NCI-H1105 treated with DMSO at 0.1 percent for 48 hours (cell line): ENCODE measurements around the gene IER3.

Experiments used
- DNase-seq: peaks from one replicate; lab custom pipeline; 2025; lab: John Stamatoyannopoulos, UW

IER3 gene

DNA sequence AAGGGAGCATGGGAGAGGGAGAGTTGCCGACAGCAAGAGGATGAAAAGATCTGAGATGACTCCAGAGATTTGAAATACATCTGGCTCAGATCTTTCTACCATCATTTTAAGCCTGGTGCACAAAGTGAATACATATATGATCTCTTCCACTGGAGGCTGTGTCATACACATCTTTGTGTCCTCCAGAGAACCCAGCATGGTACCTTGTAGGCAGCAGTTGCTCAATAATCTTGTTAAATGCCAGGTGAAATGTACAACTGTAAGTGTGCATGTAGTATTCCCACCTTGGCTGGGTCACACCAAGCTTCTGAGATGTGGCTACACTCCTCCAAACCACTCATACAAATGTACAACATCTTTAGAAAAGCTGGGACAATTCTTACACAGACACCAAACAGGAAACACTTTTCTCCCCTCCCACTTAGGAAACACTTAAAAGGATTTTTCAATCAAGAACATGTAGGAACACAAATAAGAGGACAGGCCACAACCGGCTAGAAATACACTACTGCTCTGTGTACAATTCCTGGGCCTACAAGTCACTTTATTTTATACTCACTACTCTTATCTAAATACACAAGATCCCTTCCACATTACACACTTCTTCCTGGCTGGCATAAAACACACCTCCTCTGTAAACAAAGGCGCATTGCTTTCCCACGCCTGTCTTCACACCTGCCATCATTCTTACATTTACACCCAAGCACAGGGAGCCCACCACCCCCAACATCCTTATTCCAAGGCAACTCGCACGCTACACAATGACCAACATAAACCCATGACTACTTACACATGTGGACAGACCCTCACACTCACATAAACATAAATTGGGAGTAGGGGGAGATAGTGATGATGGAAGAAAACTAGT is 3.8 kb upstream of the IER3 start:
- no peak for DNase-seq

DNA sequence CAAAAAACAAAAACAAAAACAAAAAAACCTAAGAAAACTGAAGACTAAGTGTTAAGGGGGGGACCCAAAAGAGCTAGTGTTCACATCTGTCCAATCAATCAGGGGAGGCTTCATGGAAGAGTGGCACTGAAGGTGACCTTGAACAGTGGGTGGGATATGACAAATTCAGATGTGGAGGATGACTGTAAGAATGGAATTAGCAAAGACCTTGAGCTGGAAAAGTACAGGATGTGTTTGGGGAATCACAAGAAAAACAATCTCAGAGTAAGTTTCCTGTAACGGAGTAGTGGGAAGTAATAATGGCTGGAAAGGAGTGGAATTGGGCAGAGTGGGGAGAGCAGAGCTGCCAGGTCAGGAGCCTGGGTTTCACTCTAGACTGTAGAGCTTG is 2.9 kb upstream of the IER3 start:
- no peak for DNase-seq

DNA sequence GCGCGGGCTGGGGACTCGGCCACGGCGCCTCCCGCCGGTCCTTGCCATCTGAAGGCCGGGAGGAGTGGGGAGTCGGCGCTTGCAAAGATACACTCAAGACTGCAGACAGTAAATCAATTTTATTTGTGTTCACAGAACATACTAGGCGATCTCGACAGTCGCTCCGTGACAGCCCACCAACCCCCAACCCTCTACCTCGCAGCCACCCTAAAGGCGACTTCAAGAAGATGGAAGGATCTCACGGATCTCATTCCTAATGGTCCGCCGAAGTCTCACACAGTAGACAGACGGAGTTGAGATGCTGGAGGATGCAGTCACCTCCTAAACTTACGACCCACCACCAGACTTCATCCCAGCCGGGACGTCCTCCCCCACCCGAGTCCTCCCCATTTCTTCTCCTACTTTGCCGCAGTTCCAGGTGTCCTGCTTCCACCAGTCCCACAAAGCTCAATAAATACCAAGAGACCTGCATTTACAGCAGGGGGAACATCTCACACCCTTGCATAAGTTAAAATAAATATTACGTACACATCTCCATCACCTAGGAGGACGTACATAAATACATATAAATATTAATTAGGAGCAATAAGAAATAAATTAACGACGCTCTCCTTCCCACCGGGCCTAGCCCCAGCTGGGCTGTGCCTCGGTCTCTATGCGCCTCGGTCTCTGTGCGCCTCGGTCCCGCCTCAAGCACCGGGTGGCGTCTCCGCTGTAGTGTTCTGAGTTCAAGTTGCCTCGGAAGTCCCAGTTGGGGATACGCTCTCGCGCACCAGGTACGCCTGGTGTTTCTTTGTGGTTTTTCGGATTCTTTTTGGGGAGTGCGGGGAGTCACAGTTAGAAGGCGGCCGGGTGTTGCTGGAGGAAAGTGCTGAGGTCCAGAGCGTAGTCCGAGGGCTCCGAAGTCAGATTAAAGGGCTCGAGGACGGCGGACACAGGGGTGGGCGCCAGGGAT is 971 bp downstream of the IER3 start:
- DNase-seq: no peak

DNA sequence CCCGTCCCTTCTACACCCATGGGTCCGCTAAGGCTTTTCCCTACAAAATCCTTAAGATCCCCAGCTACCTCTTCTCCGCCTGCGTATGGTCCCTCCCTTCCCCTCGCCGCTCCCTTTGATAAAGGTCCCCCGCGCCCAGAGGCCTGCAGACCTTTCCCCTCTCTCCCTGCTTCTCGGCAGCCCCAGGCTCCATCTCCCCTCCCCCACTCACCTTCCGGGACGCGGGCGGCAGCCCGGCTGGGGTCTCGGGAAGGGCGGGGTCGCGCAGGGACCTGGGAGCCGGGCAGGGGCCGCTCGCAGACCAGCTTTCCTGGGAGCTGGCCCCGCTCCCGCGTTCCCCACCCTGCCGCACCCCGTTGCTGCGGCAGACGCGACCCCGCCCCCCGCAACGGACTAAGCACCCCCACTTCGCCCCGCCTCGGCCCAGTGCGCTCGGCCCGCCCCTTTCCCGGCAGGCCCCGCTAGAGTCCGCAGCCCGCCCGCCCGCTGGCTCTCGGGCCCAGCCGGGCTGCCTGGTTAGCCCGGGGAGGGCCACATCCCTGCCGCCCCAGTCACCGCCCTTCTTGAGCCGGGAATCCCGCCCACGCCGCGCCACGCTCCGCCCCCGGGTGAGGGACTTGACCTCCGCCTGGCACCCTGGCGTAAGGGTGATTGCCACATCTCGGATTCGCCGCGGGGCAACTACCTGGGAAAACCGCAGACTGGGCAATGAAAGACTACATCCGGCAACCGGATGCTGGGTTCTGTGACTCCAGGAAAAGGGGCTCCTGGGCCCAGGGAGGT is 1.8 kb downstream of the IER3 start, which contains the start of gene FLOT1:
Gene FLOT1 (minus strand): TSS at position 372 of the 783 bp plus-strand sequence. CDS start 498 bp downstream, outside the sequence.
- peak; percentile 76 for DNase-seq

DNA sequence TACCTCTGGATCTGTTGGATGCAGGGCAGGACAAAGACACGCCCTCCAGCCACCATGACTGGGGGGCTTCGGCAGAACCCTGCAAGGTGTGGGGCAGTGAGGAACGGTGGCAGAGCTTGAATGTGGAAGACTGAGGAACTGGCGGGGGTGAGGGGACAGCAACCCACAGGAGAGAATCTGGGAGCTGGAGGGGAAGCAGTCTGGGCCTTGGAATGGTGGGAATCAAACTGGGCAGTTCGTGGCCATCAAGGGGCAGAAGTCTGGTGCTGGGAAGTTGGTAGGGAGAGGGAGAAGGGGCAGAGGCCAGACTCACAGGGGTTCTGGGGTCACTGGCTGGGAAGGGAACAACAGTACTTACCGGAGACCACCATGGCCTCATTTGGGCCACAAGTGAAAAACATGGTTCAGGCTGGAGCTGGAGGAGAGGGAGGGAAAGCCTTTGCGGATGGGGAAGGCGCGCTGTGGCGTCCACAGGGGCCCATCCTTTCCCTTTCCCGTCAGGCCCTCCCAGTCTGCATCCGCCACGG is 2.5 kb downstream of the IER3 start:
- DNase-seq: no peak

DNA sequence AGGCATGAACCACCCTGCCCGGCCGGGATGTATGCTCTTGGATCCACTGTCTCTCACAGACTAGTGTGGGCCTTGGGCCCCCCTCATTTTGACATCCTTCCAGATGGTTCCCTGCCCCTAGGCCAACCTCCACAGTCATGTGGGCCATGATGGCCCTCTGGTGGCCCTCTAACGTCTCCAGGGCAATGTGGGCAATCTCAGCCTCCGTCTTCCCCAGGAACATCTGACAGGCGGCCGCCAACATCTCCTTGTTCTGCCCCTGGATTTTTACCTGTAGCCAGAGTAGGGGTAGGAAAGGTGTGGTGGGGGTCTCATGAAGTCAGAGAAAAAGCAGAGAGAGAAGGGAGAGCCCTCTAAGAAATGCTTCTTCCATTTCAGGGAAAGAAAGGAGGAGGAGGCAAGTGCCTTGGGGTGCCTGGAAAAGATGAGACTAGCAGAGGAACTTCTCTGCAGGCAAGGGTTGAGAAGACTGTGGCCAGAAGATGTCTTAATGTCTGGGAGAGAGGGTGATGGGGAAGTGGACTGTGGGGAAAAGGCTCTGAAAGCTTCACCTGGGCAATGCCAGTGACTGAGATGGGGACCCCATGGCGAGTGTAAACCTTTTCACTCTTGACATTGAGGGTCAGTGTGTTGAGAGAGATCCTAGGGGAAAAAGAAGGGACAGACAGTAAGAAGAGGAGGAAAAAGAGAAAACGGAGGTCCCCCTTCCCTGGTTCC is 3.1 kb downstream of the IER3 start:
- no peak for DNase-seq

DNA sequence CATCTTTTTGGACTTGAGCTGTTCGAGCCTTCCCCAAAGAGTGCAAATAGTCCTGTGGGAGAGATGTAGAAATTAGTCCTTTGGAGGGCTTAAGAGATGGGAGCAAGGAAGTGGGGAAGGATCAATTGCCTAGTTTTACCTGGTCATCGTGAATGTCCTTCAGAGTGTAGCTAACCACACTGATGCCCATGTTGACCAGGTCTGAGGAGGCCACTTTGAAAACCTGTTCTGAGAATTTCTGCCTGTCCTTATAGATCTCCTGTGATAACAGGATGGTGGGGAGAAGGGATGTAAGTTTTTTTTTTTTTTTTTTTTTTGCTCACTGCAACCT is 3.8 kb downstream of the IER3 start:
- DNase-seq: no peak

DNA sequence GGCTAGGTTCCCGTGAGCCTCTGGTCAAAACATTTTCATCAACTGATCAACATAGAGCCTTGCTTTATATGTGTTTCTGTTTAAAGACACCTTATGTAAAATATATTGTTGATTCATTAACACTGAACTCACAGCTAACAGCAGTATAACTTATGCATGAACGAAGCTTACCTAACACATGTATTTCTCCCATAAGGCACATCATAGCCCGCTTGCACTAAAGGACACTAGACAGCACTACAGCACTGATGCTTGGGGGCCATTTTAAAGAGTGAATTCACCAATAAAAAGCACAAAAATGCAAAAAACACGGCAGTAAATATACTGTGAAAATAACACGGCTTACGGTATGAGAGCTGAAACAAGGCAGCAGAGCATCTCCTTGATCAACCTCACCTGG is 5.8 kb downstream of the IER3 start:
- DNase-seq: no peak

DNA sequence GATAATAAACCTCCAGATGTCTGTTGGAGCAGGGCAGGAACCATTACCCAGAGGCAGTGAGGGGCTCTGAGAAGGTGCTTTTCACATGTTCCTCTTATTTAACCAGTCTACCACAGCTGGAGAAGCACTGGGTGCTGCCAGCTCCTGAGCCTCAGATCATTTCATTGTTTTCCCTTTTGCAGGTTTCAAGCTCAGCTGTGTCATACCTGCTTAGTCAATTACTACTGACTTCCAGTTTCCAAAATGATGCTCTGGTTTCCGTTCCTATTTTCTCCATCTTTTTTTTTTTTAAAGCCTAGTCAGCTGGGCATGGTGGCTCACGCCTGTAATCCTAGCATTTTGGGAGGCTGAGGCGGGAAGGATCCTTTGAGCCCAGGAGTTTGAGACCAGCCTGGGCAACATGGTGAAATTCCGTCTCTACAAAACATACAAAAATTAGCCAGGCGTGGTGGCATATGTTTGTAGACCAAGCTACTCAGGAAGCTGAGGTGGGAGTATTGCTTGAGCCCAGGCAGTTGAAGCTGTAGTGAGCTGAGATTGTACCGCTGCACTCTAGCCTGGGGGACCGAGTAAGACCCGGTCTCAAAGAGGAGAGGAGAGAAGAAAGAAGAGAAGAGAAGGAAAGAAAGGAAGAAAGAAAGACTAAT is 8.6 kb downstream of the IER3 start:
- no peak for DNase-seq

DNA sequence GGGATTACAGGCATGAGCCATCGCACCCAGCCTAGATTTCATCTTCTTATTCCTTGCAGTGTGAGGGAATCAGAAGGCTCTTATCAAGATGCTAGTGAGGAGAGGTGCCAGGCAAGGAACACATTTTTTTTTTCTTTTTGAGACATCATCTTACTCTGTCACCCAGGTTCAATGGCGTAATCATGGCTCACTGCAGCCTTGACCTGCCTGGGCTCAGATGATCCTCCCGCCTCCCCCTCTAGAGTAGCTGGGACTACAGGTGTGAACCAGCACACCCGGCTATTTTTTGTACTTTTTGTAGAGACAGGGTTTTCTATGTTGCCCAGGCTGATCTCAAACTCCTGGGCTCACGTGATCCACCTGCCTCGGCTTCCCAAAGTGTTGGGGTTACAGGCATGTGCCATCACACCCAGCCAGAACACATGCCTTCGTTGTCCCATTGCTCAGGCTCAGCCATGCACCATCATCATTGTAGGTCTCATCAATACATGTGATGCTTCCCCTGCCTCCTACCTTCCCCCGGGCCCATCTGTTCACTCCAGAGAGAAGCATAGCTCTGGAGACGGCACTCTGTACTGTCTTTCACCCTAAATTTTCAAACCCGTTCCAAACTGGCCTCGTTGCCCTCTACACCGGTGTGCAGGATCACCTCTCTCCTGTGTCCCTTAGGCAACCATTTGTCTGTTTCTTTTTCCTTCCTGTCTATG is 12.0 kb downstream of the IER3 start:
- no peak for DNase-seq

DNA sequence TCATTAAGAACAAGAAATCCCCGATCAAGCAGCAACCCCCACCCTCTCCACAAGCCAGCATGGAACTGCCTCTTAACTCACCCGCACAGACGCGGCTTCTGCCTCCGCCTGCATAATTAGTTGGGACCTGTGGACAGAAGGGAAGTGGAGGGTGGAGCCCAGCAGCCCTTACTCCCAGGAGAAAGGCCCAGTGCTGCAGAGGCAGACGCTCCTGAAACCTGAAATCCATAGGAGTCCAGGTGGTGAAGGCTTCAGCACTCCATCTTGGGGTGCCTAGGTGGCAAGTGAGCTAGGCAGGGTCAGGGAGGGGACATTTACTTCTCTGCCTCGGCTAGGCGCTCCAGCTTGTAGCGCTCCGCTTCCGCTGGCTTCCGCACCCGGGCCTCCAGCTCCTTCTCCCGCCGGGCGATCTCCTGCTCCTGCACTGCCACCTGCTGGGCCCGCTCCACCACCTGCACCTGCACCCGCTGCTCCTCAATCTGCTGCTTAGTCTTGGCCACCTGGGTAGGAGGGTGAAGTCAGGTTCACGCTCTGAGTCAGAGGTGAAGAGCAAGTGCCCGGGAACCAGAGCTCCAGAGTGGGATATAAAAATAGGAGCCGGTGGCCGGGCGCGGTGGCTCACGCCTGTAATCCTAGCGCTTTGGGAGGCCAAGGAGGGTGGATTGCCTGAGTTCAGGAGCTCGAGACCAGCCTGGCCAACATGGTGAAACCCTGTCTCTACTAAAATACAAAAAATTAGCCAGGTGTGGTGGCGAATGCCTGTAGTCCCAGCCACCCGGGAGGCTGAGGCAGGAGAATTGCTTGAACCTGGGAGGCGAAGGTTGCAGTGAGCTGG is 13.5 kb downstream of the IER3 start:
- DNase-seq: peak; percentile 89

DNA sequence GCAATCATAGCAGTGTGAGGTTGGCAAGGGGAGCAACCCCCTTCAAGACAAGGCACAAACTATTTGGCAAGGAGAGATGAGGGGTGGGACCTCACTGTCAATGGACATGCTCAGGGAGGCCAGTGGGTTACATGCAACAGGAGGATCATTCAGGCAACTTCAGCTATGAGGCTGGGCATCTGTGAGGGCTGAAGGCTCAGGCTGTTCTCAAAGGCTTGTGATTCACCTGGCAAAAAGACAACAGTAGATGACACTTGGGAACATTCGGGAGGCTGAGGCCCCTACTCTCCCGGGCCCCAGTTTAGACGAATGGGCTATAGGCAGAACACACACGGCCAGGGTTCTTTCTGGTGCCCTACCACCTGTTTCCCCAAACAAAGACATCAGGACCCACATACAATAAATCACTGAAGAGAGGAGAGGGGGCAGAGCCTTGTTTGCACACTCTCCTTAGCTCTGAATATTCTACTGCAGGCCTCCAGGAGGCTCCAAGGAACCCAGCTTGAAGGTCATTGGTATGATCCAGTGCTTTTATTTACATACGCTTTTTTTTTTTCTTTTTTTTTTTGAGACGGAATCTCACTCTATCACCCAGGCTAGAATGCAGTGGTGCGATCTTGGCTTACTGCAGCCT is 16.3 kb downstream of the IER3 start:
- DNase-seq: no peak

DNA sequence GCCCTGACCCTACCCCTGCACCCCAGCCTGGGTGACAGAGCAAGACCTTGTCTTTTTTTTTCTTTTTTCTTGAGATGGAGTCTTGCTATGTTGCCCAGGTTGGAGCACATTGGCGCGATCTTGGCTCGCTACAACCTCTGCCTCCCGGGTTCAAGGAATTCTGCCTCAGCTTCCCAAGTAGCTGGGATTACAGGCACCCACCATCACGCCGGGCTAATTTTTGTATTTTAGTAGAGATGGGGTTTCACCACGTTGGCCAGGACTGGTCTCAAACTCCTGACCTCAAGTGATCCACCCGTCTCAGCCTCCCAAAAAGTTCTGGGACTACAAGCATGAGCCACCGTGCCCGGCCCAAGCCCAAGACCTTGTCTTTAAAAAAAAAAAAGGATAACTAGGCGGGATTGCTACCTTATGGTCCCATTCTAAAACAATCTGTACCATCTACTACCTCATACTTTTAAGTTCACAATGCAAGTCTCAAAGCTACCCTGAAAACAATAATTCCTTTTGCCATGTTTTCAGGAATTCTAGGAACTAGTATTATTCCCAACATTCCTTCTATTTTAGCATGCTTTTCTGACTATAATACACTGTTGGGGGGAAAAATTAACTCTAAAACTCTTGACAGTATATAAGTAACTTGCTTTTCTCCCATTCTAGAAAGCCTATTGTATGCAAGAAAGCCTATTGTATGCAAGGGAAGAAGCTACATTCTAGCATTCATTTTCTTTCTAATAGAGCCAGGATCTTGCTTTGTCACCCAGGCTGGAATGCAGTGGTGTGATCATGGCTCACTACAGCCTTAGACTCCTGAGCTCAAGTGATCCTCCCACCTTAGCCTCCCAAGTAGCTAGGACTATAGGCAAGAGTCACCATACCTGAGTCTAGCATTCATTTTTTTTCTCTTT is 17.6 kb downstream of the IER3 start:
- peak; percentile 7 for DNase-seq

DNA sequence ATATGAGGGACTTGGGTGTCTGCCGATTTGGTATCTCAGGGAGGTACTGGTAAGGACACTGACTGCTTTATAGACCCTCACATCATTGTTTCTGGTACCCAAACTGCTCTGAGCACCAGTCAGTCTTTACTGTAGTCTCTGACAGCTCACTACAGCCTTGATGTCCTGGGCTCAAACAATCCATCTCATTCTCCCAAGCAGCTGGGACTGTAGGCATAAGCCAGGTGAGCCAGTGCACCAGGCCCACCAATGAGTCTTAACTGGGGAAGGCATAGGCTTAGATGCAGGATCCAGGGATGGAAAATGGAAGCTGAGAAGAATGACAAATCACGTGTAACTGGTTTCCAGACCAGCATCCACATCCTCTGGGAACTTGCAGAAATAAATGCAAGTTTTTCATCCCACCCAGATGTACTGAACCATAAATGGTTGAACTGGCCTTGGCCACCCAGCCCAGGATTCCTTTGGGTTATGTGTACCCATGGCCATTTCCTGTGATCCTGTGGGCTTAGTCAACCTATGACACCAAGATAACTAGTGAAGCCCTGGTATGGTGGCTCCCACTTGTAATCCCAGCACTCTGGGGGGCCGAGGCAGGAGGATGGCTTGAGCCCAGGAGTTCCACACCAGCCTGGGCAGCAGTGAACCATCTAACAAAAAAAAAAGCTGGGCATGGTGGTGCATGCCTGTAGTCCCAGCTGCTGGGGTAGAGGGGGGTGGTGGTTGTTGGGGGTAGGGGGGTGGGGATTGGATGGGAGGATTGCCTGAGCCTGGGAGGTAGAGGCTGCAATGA is 18.4 kb downstream of the IER3 start:
- peak; percentile 36 for DNase-seq

DNA sequence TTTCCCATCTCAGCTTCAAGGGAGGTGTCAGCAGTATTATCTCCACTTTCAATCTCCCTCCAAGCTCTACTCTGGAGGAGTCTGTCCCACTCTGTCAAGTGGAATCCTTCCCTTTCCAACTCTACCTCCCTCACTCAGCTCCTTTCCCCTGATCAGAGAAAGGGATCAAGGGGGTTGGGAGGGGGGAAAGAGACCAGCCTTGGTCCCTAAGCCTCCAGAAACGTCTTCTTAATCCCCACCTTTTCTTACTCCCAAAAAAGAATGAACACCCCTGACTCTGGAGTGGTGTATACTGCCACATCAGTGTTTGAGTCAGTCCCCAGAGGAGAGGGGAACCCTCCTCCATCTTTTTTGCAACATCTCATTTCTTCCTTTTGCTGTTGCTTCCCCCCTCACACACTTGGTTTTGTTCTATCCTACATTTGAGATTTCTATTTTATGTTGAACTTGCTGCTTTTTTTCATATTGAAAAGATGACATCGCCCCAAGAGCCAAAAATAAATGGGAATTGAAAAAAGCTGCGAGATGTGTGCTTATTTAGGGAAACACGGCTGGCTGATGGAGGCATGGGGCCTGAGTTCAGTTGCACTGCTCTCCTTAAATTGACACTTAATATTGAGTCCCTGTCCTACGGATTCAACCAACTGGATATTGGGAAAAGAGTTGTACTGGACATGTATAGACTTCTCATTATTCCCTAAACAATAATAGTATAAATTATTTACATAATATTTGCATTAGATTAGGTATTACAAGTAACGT is 19.3 kb downstream of the IER3 start:
- DNase-seq: no peak
